Spinal cord (tissue), 10 donors: ENCODE results near the gene RIMBP2. TPM values are rescaled to one million over a fixed set of nuclear protein-coding genes. Genes with fewer than 3 reads are reported as not detected.

Source experiments
- DNase-seq, 6 donors: peaks; one replicate each; pipeline versions ENCODE4 v3.0.0 to v3.0.0-alpha.2; 2013 to 2015; ENCODE audit warnings: low spot score in 6 of 6, low read depth in 4 of 6
- H3K27ac ChIP-seq: one replicate; pipeline ENCODE4 v1.5.1; 2013; ENCODE audit warnings: low read depth, low read length, control low read depth
- H3K27me3 ChIP-seq: one replicate; pipeline ENCODE4 v1.6.1; 2013; ENCODE audit warnings: low read length; ENCODE audit not compliant: control insufficient read depth, insufficient read depth
- H3K36me3 ChIP-seq: one replicate; pipeline ENCODE4 v1.6.1; 2013; ENCODE audit warnings: low read length; ENCODE audit not compliant: control insufficient read depth, insufficient read depth
- H3K4me1 ChIP-seq: one replicate; pipeline ENCODE4 v1.6.1; 2013; ENCODE audit warnings: low read length; ENCODE audit not compliant: control insufficient read depth, insufficient read depth
- H3K4me3 ChIP-seq: one replicate; pipeline ENCODE4 v1.5.1; 2013; ENCODE audit warnings: low read depth, low read length, control low read depth
- H3K9me3 ChIP-seq: one replicate; pipeline ENCODE4 v1.6.1; 2013; ENCODE audit warnings: low read length; ENCODE audit not compliant: control insufficient read depth, insufficient read depth
- WGBS: methylation state at CpG from one replicate; pipeline ENCODE4 v1.1.5; 2013; ENCODE audit warnings: missing lambda C conversion rate; ENCODE audit not compliant: insufficient coverage; 5-methylcytosine and 5-hydroxymethylcytosine counted together
- polyA plus RNA-seq, 2 donors: library from polyadenylated mRNA; unstranded; fragments of 120-200 nt; gene quantifications; one replicate each; pipeline ENCODE4 v1.2.1, GENCODE V29; 2013; ENCODE audit not compliant: insufficient read length in 2 of 2
- total RNA-seq, 2 donors: library from RNA; depleted of rRNA in 1 of 2; stranded (reverse); fragments of 120-200 nt in 1 of 2; fragments of >200 nt in 1 of 2; gene quantifications; one replicate each; pipeline versions ENCODE4 v1.2.3 to v1.2.4, GENCODE V29; 2013 to 2014
- donor health status: healthy.

RIMBP2 gene
- total and polyA plus RNA-seq, 4 donors, result 11.4 to 37.3 (median 27.5) TPM

- WGBS, result 55% methylated on average over 17 of the region's 24 CpGs
- H3K4me1 ChIP-seq, result peaks cover 35% of the 10 kb centered on the region
- no peaks in the 10 kb centered on the region for H3K9me3 ChIP-seq
- H3K36me3 ChIP-seq, result peaks cover 65% of the 10 kb centered on the region
- no peak overlapping the region for H3K4me3 ChIP-seq
- no peak for DNase-seq
- no peak overlapping the region for H3K27ac ChIP-seq
- H3K27me3 ChIP-seq, result no peaks in the 10 kb centered on the region
These were observed 286.2 kb downstream of the RIMBP2 start for GRCh38 chr12:130429656-130430505.

- Histone ChIP-seq H3K27ac (no peak overlapping the region), H3K9me3 (no peaks in the 10 kb centered on the region), H3K4me1 (peaks cover 38% of the 10 kb centered on the region), H3K4me3 (no peak overlapping the region), H3K36me3 (peaks cover 63% of the 10 kb centered on the region), H3K27me3 (no peaks in the 10 kb centered on the region)
- WGBS, result 13% methylated on average over 14 of the region's 15 CpGs
- DNase-seq, result peak in 3 of 6 donors; percentile 49 to 84 (median 66)
These were observed 288.0 kb downstream of the RIMBP2 start for GRCh38 chr12:130428116-130428515.

- Histone ChIP-seq H3K4me3 (no peak overlapping the region), H3K27me3 (no peaks in the 10 kb centered on the region), H3K4me1 (peaks cover 38% of the 10 kb centered on the region), H3K36me3 (peaks cover 60% of the 10 kb centered on the region), H3K9me3 (no peaks in the 10 kb centered on the region), H3K27ac (no peak overlapping the region)
- DNase-seq, result no peak
- WGBS, result 88% methylated on average over 12 of the region's 18 CpGs
These were observed 288.7 kb downstream of the RIMBP2 start for GRCh38 chr12:130427381-130427887.

GRCh38 chr12:130425698-130426245 is 290.3 kb downstream of the RIMBP2 start:
- H3K4me1 ChIP-seq, result peaks cover 38% of the 10 kb centered on the region
- H3K27ac ChIP-seq, result no peak overlapping the region
- H3K27me3 ChIP-seq, result no peaks in the 10 kb centered on the region
- 85% methylated on average over 20 of the region's 20 CpGs for WGBS
- peaks cover 66% of the 10 kb centered on the region for H3K36me3 ChIP-seq
- H3K4me3 ChIP-seq, result no peak overlapping the region
- no peak for DNase-seq
- H3K9me3 ChIP-seq, result no peaks in the 10 kb centered on the region

GRCh38 chr12:130424858-130425697 is 291.0 kb downstream of the RIMBP2 start:
- Histone ChIP-seq H3K4me3 (no peak overlapping the region), H3K9me3 (no peaks in the 10 kb centered on the region), H3K27ac (no peak overlapping the region), H3K36me3 (peaks cover 65% of the 10 kb centered on the region), H3K27me3 (no peaks in the 10 kb centered on the region), H3K4me1 (peaks cover 38% of the 10 kb centered on the region)
- 93% methylated on average over 36 of the region's 36 CpGs for WGBS
- no peak for DNase-seq

- peaks cover 31% of the 10 kb centered on the region for H3K4me1 ChIP-seq
- no peaks in the 10 kb centered on the region for H3K27me3 ChIP-seq
- 86% methylated on average over 44 of the region's 51 CpGs for WGBS
- no peaks in the 10 kb centered on the region for H3K9me3 ChIP-seq
- no peak overlapping the region for H3K4me3 ChIP-seq
- DNase-seq, result no peak
- no peak overlapping the region for H3K27ac ChIP-seq
- peaks cover 57% of the 10 kb centered on the region for H3K36me3 ChIP-seq
These were observed 291.9 kb downstream of the RIMBP2 start for GRCh38 chr12:130423991-130424857.

- peaks cover 20% of the 10 kb centered on the region for H3K4me1 ChIP-seq
- H3K4me3 ChIP-seq, result no peak overlapping the region
- H3K27ac ChIP-seq, result no peak overlapping the region
- no peaks in the 10 kb centered on the region for H3K9me3 ChIP-seq
- 86% methylated on average over 8 of the region's 11 CpGs for WGBS
- H3K36me3 ChIP-seq, result peaks cover 54% of the 10 kb centered on the region
- H3K27me3 ChIP-seq, result no peaks in the 10 kb centered on the region
- no peak for DNase-seq
These were observed 293.0 kb downstream of the RIMBP2 start for GRCh38 chr12:130423136-130423535.

- Histone ChIP-seq H3K4me3 (no peak overlapping the region), H3K27me3 (no peaks in the 10 kb centered on the region), H3K9me3 (no peaks in the 10 kb centered on the region), H3K4me1 (peaks cover 15% of the 10 kb centered on the region), H3K27ac (no peak overlapping the region), H3K36me3 (peaks cover 51% of the 10 kb centered on the region)
- DNase-seq, result no peak
- WGBS, result 94% methylated on average over 3 of the region's 8 CpGs
These were observed 293.4 kb downstream of the RIMBP2 start for GRCh38 chr12:130422676-130423075.

- no peak overlapping the region for H3K4me3 ChIP-seq
- H3K4me1 ChIP-seq, result peaks cover 9% of the 10 kb centered on the region
- H3K27ac ChIP-seq, result no peak overlapping the region
- H3K36me3 ChIP-seq, result peaks cover 44% of the 10 kb centered on the region
- no peak for DNase-seq
- WGBS, result 68% methylated on average over 6 of the region's 6 CpGs
- no peaks in the 10 kb centered on the region for H3K27me3 ChIP-seq
- H3K9me3 ChIP-seq, result no peaks in the 10 kb centered on the region
These were observed 294.2 kb downstream of the RIMBP2 start for GRCh38 chr12:130421896-130422295.
